Fibroblast of mammary gland (primary cell): ENCODE results near the gene NRIP1.

Experiments
- DNase-seq: peaks from one replicate; pipeline ENCODE4 v3.0.0-alpha.2; 2010; ENCODE audit warnings: low read depth
- H3K4me3 ChIP-seq: 2 replicates; pipeline ENCODE4 v1.5.1; 2011; ENCODE audit warnings: low read depth, mild to moderate bottlenecking, low read length, moderate library complexity; ENCODE audit not compliant: control insufficient read depth
- CTCF ChIP-seq: conservative IDR thresholded peaks from 2 replicates; pipeline ENCODE4 v1.5.1; 2011; ENCODE audit warnings: low read depth, low read length, inconsistent platforms; ENCODE audit not compliant: control insufficient read depth, insufficient read depth

The NRIP1 gene

GRCh38 chr21:15071009-15071408 lies 6.2 kb upstream of the NRIP1 start:
- TF ChIP-seq CTCF: no peak
- no peak for DNase-seq
- no peak overlapping the region for H3K4me3 ChIP-seq

- peak overlapping the region; percentile 69 for H3K4me3 ChIP-seq
- TF ChIP-seq CTCF: no peak
- DNase-seq: no peak
Observed at GRCh38 chr21:15066123-15066575, 1.3 kb upstream of the NRIP1 start.

- peak overlapping the region; percentile 69 for H3K4me3 ChIP-seq
- DNase-seq: peak; percentile 83
Observed at GRCh38 chr21:15065392-15066122, 757 bp upstream of the NRIP1 start.

GRCh38 chr21:15063814-15064575 lies 805 bp downstream of the NRIP1 start:
- TF ChIP-seq CTCF: no peak
- H3K4me3 ChIP-seq: peak overlapping the region; percentile 87
- no peak for DNase-seq

More at GRCh38 chr21:15065392-15066122, 757 bp upstream of the NRIP1 start:
- TF ChIP-seq CTCF: no peak

- DNase-seq: no peak
- no peak for TF ChIP-seq CTCF
Observed at GRCh38 chr21:15063081-15063813, 1.6 kb downstream of the NRIP1 start.

GRCh38 chr21:15062606-15062965 lies 2.2 kb downstream of the NRIP1 start:
- DNase-seq: peak; percentile 62
- TF ChIP-seq CTCF: peak; percentile 21
- peak overlapping the region; percentile 87 for H3K4me3 ChIP-seq

More at GRCh38 chr21:15063081-15063813, 1.6 kb downstream of the NRIP1 start:
- peak overlapping the region; percentile 87 for H3K4me3 ChIP-seq
